IPS-18a (cell line): Measurements from ENCODE around the gene CHTF8.
A peak's percentile ranks its signal among the peaks of the same experiment; 100 is the strongest.

Source experiments
- H3K27ac ChIP-seq: one replicate; pipeline ENCODE4 v1.5.1; 2013; ENCODE audit warnings: low read length
- H3K27me3 ChIP-seq: one replicate; pipeline ENCODE4 v1.6.1; 2013; ENCODE audit warnings: mild to moderate bottlenecking, low read length; ENCODE audit not compliant: control insufficient read depth, insufficient read depth
- H3K36me3 ChIP-seq: one replicate; pipeline ENCODE4 v1.6.1; 2013; ENCODE audit warnings: low read depth, low read length; ENCODE audit not compliant: control insufficient read depth
- H3K4me1 ChIP-seq: one replicate; pipeline ENCODE4 v1.6.1; 2013; ENCODE audit warnings: low read depth, low read length; ENCODE audit not compliant: control insufficient read depth
- H3K4me3 ChIP-seq: one replicate; pipeline ENCODE4 v1.5.1; 2013; ENCODE audit warnings: low read length
- H3K9ac ChIP-seq: one replicate; pipeline ENCODE4 v1.6.1; 2013; ENCODE audit warnings: mild to moderate bottlenecking, low read length, moderate library complexity
- H3K9me3 ChIP-seq: one replicate; pipeline ENCODE4 v1.6.1; 2013; ENCODE audit warnings: low read depth, low read length; ENCODE audit not compliant: control insufficient read depth

The CHTF8 gene

DNA sequence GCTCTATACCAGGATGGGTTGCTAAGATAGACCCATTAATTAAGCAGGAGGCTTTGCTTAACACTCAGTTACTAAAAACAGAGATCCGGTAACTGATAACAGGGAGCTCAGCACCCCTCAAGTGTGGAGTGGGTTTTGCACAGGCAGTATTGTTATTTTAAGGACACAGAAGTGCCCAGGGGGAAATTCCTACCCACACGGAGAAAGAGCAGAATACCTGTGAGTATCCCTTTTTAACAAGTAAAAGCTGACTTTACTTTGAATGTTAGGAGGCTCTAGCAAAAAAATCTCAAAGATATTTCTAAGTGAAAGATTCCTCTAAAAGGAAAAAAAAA lies 59.8 kb downstream of the CHTF8 start:
- Histone ChIP-seq H3K9ac (peak overlapping the region; percentile 6), H3K4me1 (peaks cover 30% of the 10 kb centered on the region), H3K4me3 (peak overlapping the region; percentile 25), H3K9me3 (no peaks in the 10 kb centered on the region), H3K27ac (peak overlapping the region; percentile 44), H3K36me3 (no peaks in the 10 kb centered on the region), H3K27me3 (no peaks in the 10 kb centered on the region)

DNA sequence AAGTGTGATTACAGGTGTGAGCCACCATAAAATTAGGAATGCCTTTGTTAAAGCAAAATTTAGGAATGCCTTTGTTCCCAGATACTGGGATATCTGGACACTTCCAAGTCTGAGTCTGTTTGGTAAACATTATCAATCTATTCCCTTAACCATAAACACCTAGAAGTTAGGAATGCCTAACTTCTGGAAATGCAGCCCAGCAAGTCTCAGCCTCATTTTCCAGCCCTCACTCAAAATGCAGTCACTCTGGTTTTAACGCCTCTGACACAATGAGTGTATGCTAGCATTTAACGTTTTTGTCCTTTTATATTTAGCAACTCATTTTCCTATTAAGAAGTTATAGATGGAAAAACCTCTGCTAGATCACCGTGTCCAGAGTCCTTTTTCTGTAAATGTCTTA lies 61.4 kb downstream of the CHTF8 start:
- Histone ChIP-seq H3K9ac (no peak overlapping the region), H3K4me1 (peaks cover 23% of the 10 kb centered on the region)

DNA sequence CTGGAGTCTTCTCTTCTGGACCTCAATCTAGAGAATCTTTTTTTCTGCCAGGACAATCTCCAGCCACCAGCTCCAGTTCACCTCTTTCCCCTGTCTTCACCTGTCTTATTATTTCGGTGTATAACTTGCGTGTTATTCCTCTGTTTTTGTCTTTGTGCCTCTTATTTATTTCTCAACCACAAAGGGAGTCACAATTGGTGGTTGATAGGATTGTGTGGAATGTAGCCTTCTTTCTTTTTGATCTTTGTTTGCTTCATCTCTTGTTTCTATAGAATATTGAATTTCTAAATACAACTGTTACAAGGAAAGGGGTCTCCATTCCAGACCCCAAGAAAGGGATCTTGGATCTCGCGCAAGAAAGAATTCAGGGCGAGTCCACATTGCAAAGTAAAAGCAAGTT lies 62.9 kb downstream of the CHTF8 start:
- H3K27ac ChIP-seq: no peak overlapping the region
- no peaks in the 10 kb centered on the region for H3K27me3 ChIP-seq
- H3K4me3 ChIP-seq: no peak overlapping the region
- H3K36me3 ChIP-seq: no peaks in the 10 kb centered on the region
- H3K9me3 ChIP-seq: no peaks in the 10 kb centered on the region
- peaks cover 37% of the 10 kb centered on the region for H3K4me1 ChIP-seq
- H3K9ac ChIP-seq: no peak overlapping the region

More for the DNA sequence above, 61.4 kb downstream of the CHTF8 start:
- Histone ChIP-seq H3K9me3 (no peaks in the 10 kb centered on the region), H3K36me3 (no peaks in the 10 kb centered on the region), H3K4me3 (no peak overlapping the region), H3K27ac (no peak overlapping the region), H3K27me3 (no peaks in the 10 kb centered on the region)
